ENCODE data around the gene CALML3. TPM values are rescaled to one million over a fixed set of nuclear protein-coding genes. Genes with fewer than 3 reads are reported as not detected.

Gene CALML3
- 58.4 and 62.7 TPM in 2 replicates for total RNA-seq

GRCh38 chr10:5524641-5525560 is at the start of gene CALML3:
Gene CALML3, plus strand, starts transcription at chr10:5524961. Its CDS starts 125 bp downstream, at chr10:5525086.

DNA sequence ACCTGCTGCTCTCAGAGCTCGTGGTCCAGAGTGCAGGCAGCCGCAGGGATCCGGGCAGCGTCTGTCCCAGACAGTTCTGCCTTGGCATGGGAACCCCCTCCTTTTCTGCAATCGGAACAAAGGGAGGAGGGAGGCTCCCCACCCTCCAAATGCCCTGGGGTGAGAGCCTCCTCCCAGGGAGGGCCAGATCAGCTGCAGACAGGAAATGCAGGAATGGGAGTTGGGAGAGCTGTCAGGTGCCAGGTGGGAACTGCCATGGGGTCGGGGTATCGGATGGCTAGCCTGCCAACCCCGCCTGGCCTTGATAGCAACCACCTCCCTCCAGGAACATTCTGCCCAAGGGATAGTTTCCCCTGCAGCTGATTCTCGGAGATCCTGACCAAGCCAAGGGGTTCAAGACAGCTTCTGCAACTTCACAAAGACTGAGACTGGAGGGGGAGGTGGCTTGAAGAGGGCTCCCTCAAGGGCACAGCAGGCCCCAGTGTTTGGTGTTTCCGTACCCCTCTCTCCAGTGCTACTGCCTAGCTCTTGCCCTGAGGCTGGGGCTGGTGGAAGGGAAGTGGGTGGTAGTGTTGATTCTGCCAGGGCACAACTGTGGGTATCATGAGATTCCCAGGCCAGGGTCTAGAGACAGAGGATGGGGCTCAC is 25.1 kb upstream of the CALML3 start, which contains the start of gene CALML5:
Gene CALML5 (minus strand): TSS at position 78 of the 648 bp plus-strand sequence. CDS start 132 bp downstream, outside the sequence.

Other genes starting within 250 kb of the CALML3 start
- not detected in 2 replicates for gene UCN3, start 160.0 kb upstream of the CALML3 start, total RNA-seq
- 1.1 and 1.5 TPM in 2 replicates for gene TUBAL3, start 120.1 kb upstream of the CALML3 start, total RNA-seq
- 164 and 185 TPM in 2 replicates for gene NET1, start 112.4 kb upstream of the CALML3 start, total RNA-seq
- gene CALML5, start 25.4 kb upstream of the CALML3 start, total RNA-seq = not detected in 2 replicates
- gene ASB13, start 141.6 kb downstream of the CALML3 start, total RNA-seq = 14.1 and 18.4 TPM in 2 replicates
- 38.3 and 52.9 TPM in 2 replicates for gene TASOR2, start 159.9 kb downstream of the CALML3 start, total RNA-seq

Measured in hair follicular keratinocyte (primary cell).